CD4-positive, alpha-beta T cell (primary cell): ENCODE measurements around the gene GPR160. TPM values are rescaled to one million over a fixed set of nuclear protein-coding genes. Genes with fewer than 3 reads are reported as not detected.

Experiments
- ATAC-seq: fragments of 200-7000 bp; cut with Tn5 transposase; one replicate; pipeline ENCODE4 v1.10.0; 2022; ENCODE audit warnings: mild to moderate bottlenecking; ENCODE audit not compliant: poor library complexity
- CTCF ChIA-PET: fragments of 350-600 bp; sonication (Branson Sonifier 250); formaldehyde crosslinking; loops from one replicate; lab custom pipeline; 2021; ENCODE audit warnings: antibody characterized with exemption, inconsistent platforms; lab: Charles Lee
- POLR2A ChIA-PET: fragments of 350-600 bp; sonication (Branson Sonifier 250); formaldehyde crosslinking; loops from one replicate; lab custom pipeline; 2021; ENCODE audit warnings: antibody characterized with exemption, inconsistent platforms; lab: Charles Lee
- DNase-seq, 14 experiments: peaks; one replicate each; pipeline ENCODE4 v3.0.0-alpha.2; 2013 to 2020; ENCODE audit warnings: mixed read lengths in 2 of 14
- H3K27ac ChIP-seq, 2 donors: one replicate each; pipeline versions ENCODE4 v1.5.1 to v1.7.0; 2013; ENCODE audit warnings: low read length in 2 of 2, low read depth in 1 of 2, mild to moderate bottlenecking in 1 of 2
- H3K27me3 ChIP-seq, 2 experiments: 1 replicate in 1 of 2; 2 replicates in 1 of 2; pipeline versions ENCODE4 v1.6.1 to v1.7.0; 2013; ENCODE audit warnings: low read length in 2 of 2, control low read depth in 1 of 2, mild to moderate bottlenecking in 1 of 2, moderate library complexity in 1 of 2; ENCODE audit not compliant: insufficient read depth in 2 of 2, control insufficient read depth in 1 of 2
- H3K36me3 ChIP-seq: one replicate; pipeline ENCODE4 v1.6.1; 2013; ENCODE audit warnings: low read length, control low read depth; ENCODE audit not compliant: insufficient read depth
- H3K4me1 ChIP-seq: one replicate; pipeline ENCODE4 v1.6.1; 2013; ENCODE audit warnings: low read length, control low read depth; ENCODE audit not compliant: insufficient read depth
- H3K4me3 ChIP-seq: one replicate; pipeline ENCODE4 v1.5.1; 2013; ENCODE audit warnings: mild to moderate bottlenecking, low read length, moderate library complexity
- H3K9me3 ChIP-seq, 2 experiments: 1 replicate in 1 of 2; 2 replicates in 1 of 2; pipeline versions ENCODE4 v1.6.1 to v1.7.0; 2013; ENCODE audit warnings: low read length in 2 of 2, mild to moderate bottlenecking in 2 of 2, control low read depth in 1 of 2, moderate library complexity in 1 of 2; ENCODE audit not compliant: control insufficient read depth in 1 of 2, insufficient read depth in 1 of 2
- H3K27ac Mint-ChIP-seq: one replicate; pipeline ENCODE4 v1.8.0; 2020; ENCODE audit warnings: mixed read lengths
- H3K27me3 Mint-ChIP-seq: one replicate; pipeline ENCODE4 v1.8.0; 2021; ENCODE audit warnings: mixed read lengths
- H3K36me3 Mint-ChIP-seq: one replicate; pipeline ENCODE4 v1.8.0; 2021; ENCODE audit warnings: low read depth, mixed read lengths
- H3K4me1 Mint-ChIP-seq: one replicate; pipeline ENCODE4 v1.8.0; 2021; ENCODE audit warnings: low read depth, mixed read lengths
- H3K4me3 Mint-ChIP-seq: one replicate; pipeline ENCODE4 v1.8.0; 2020; ENCODE audit warnings: mild to moderate bottlenecking, mixed read lengths
- H3K9me3 Mint-ChIP-seq: one replicate; pipeline ENCODE4 v1.8.0; 2020; ENCODE audit warnings: mixed read lengths
- CTCF ChIP-seq: fragments of 200-600 bp; IDR thresholded peaks from one replicate; pipeline ENCODE4 v1.8.0; 2022; ENCODE audit warnings: antibody characterized with exemption, mild to moderate bottlenecking
- intact Hi-C, 2 experiments: fragments of 100-400 bp; cut with DNase I in 1 of 2; cut with micrococcal nuclease in 1 of 2; formaldehyde crosslinking; loops; one replicate each; pipeline versions ENCODE4 v1.15.1 to v1.9.0; 2023 to 2025; cut with DNase I, micrococcal nuclease
- total RNA-seq, 174 experiments: library from RNA in 2 of 174; stranded (reverse) in 2 of 174; gene quantifications; one replicate each; pipeline ENCODE4 v1.2.3 and lab custom pipeline; 2021 to 2026

The GPR160 gene
- total RNA-seq, 2 experiments from 2014 or later, result 5.7 TPM

GRCh38 chr3:170022336-170022735 lies 15.5 kb upstream of the GPR160 start:
- Mint-ChIP-seq H3K27ac (no peak overlapping the region), H3K27me3 (no peaks in the 10 kb centered on the region), H3K9me3 (no peaks in the 10 kb centered on the region), H3K4me1 (peaks cover 14% of the 10 kb centered on the region), H3K36me3 (no peaks in the 10 kb centered on the region), H3K4me3 (no peak overlapping the region)
- TF ChIP-seq CTCF, result no peak
- peaks cover 7% of the 10 kb centered on the region for H3K4me1 ChIP-seq
- no peaks in the 10 kb centered on the region for H3K27me3 ChIP-seq
- no peaks in the 10 kb centered on the region for H3K9me3 ChIP-seq
- no peak overlapping the region for H3K27ac ChIP-seq
- ChIA-PET POLR2A (interaction anchor here (3.1 to 3.3 kb wide), 2 partner anchors 12 to 55 kb away, joined by 12 to 16 read pairs; partner anchors contain the start of gene SEC62), CTCF (interaction anchor here (0.6 to 0.7 kb wide), 2 partner anchors 28 to 743 kb away, joined by 3 read pairs; no protein-coding TSS in a partner anchor)
- intact Hi-C loops, result no loop called here
- H3K4me3 ChIP-seq, result no peak overlapping the region
- no peaks in the 10 kb centered on the region for H3K36me3 ChIP-seq
- no peak for DNase-seq
- no peak for ATAC-seq

- POLR2A ChIA-PET, result interaction anchor here (0.6 kb wide), 1 partner anchor 16 kb away, joined by 3 read pairs; no protein-coding TSS in a partner anchor
- no peaks in the 10 kb centered on the region for H3K27me3 Mint-ChIP-seq
These were observed 14.6 kb upstream of the GPR160 start for GRCh38 chr3:170023165-170023564.

GRCh38 chr3:170024581-170024980 lies 13.2 kb upstream of the GPR160 start:
- Mint-ChIP-seq H3K4me3 (no peak overlapping the region), H3K27ac (no peak overlapping the region), H3K4me1 (peaks cover 26% of the 10 kb centered on the region), H3K9me3 (no peaks in the 10 kb centered on the region), H3K36me3 (no peaks in the 10 kb centered on the region), H3K27me3 (no peaks in the 10 kb centered on the region)
- no peak for TF ChIP-seq CTCF
- Histone ChIP-seq H3K27ac (no peak overlapping the region), H3K9me3 (no peaks in the 10 kb centered on the region), H3K4me3 (no peak overlapping the region), H3K4me1 (peaks cover 17% of the 10 kb centered on the region), H3K36me3 (no peaks in the 10 kb centered on the region), H3K27me3 (no peaks in the 10 kb centered on the region)
- POLR2A ChIA-PET, result no interaction called here
- intact Hi-C loops, result no loop called here
- CTCF ChIA-PET, result no interaction called here
- DNase-seq, result no peak
- no peak for ATAC-seq

More at GRCh38 chr3:170023165-170023564, 14.6 kb upstream of the GPR160 start:
- Mint-ChIP-seq H3K4me3 (no peak overlapping the region), H3K36me3 (no peaks in the 10 kb centered on the region), H3K4me1 (peaks cover 20% of the 10 kb centered on the region), H3K9me3 (no peaks in the 10 kb centered on the region), H3K27ac (no peak overlapping the region)
- H3K36me3 ChIP-seq, result no peaks in the 10 kb centered on the region
- CTCF ChIA-PET, result no interaction called here
- intact Hi-C loops, result no loop called here
- ATAC-seq, result no peak
- H3K27me3 ChIP-seq, result no peaks in the 10 kb centered on the region
- H3K9me3 ChIP-seq, result no peaks in the 10 kb centered on the region
- TF ChIP-seq CTCF, result no peak
- H3K4me3 ChIP-seq, result no peak overlapping the region
- H3K27ac ChIP-seq, result no peak overlapping the region
- no peak for DNase-seq
- peaks cover 16% of the 10 kb centered on the region for H3K4me1 ChIP-seq
